Smooth muscle cell (in vitro differentiated cells): ENCODE measurements around the gene TENM3. TPM values are rescaled to one million over a fixed set of nuclear protein-coding genes. Genes with fewer than 3 reads are reported as not detected.

Experiments
- DNase-seq: peaks from one replicate; lab custom pipeline; 2025; ENCODE audit not compliant: unreplicated experiment; lab: John Stamatoyannopoulos, UW
- H2AFZ ChIP-seq: fragments of 200-600 bp; sonication (generic); 2 replicates; pipeline ENCODE4 v1.6.0; 2016; ENCODE audit warnings: antibody characterized with exemption, low read depth, mild to moderate bottlenecking
- H3F3A ChIP-seq: fragments of 200-600 bp; sonication (generic); 2 replicates; pipeline ENCODE4 v1.6.0; 2017; ENCODE audit warnings: antibody characterized with exemption, low read depth
- H3K27ac ChIP-seq: fragments of 200-600 bp; sonication (generic); 2 replicates; pipeline ENCODE4 v1.5.1; 2016; ENCODE audit warnings: low read depth, mild to moderate bottlenecking
- H3K27me3 ChIP-seq: fragments of 200-600 bp; sonication (generic); 2 replicates; pipeline ENCODE4 v1.6.1; 2016; ENCODE audit warnings: low read depth, mild to moderate bottlenecking
- H3K36me3 ChIP-seq: fragments of 200-600 bp; sonication (generic); 2 replicates; pipeline ENCODE4 v1.5.1; 2016; ENCODE audit warnings: low read depth
- H3K4me1 ChIP-seq: fragments of 200-600 bp; sonication (generic); 2 replicates; pipeline ENCODE4 v1.5.1; 2016; ENCODE audit warnings: low read depth
- H3K4me2 ChIP-seq: fragments of 200-600 bp; sonication (generic); 2 replicates; pipeline ENCODE4 v1.6.0; 2016; ENCODE audit warnings: mild to moderate bottlenecking
- H3K4me3 ChIP-seq: fragments of 200-600 bp; sonication (generic); 2 replicates; pipeline ENCODE4 v1.5.1; 2016; ENCODE audit warnings: mild to moderate bottlenecking
- H3K79me2 ChIP-seq: fragments of 200-600 bp; sonication (generic); 2 replicates; pipeline ENCODE4 v1.6.0; 2016; ENCODE audit warnings: low read depth, mild to moderate bottlenecking
- H3K9ac ChIP-seq: fragments of 200-600 bp; sonication (generic); 2 replicates; pipeline ENCODE4 v1.6.0; 2016; ENCODE audit warnings: low read depth
- H3K9me3 ChIP-seq: fragments of 200-600 bp; sonication (generic); replicated peaks from 2 replicates; pipeline ENCODE4 v1.5.1; 2016; ENCODE audit warnings: low read depth
- H4K20me1 ChIP-seq: fragments of 200-600 bp; sonication (generic); 2 replicates; pipeline ENCODE4 v1.6.0; 2016; ENCODE audit warnings: low read depth
- CTCF ChIP-seq: fragments of 200-600 bp; sonication (generic); IDR thresholded peaks from 2 replicates; pipeline ENCODE4 v1.5.1; 2017; ENCODE audit warnings: borderline replicate concordance, mild to moderate bottlenecking, antibody characterized with exemption; ENCODE audit not compliant: insufficient read depth, poor library complexity, severe bottlenecking
- WGBS: methylation state at CpG from one replicate; pipeline ENCODE4 v1.1.7; 2016; ENCODE audit warnings: low lambda C conversion rate; 5-methylcytosine and 5-hydroxymethylcytosine counted together
- polyA plus RNA-seq: library from polyadenylated mRNA; unstranded; fragments of >200 nt; fragmentation: Nextera tagmentation; extraction: Ambion mirVana; gene quantifications from 2 replicates; pipeline ENCODE4 v1.2.1, GENCODE V29; 2016
- total RNA-seq: library from RNA; depleted of rRNA; stranded (reverse); fragments of >200 nt; gene quantifications from 2 replicates; pipeline ENCODE4 v1.2.3, GENCODE V29; 2014

Gene TENM3
- total and polyA plus RNA-seq, 2 experiments from 2014 or later = 46.9 to 295 TPM

GRCh38 chr4:182828360-182829025 lies 585.3 kb downstream of the TENM3 start:
- Histone ChIP-seq H3K4me3 (no peak overlapping the region), H3K4me2 (no peak overlapping the region), H3F3A (no peaks in the 10 kb centered on the region), H2AFZ (no peak overlapping the region), H3K9me3 (no peaks in the 10 kb centered on the region), H3K4me1 (peaks cover 15% of the 10 kb centered on the region), H3K27ac (no peak overlapping the region), H3K36me3 (no peaks in the 10 kb centered on the region), H3K27me3 (peaks cover 17% of the 10 kb centered on the region), H4K20me1 (no peaks in the 10 kb centered on the region), H3K79me2 (no peaks in the 10 kb centered on the region), H3K9ac (no peak overlapping the region)
- TF ChIP-seq CTCF = no peak
- no peak for DNase-seq
- 85% methylated on average over 17 of the region's 17 CpGs for WGBS

- no peak overlapping the region for H3K9ac ChIP-seq
- H3K36me3 ChIP-seq = no peaks in the 10 kb centered on the region
- H3K4me2 ChIP-seq = no peak overlapping the region
- H2AFZ ChIP-seq = no peak overlapping the region
- WGBS = 93% methylated on average over 9 of the region's 9 CpGs
- H3K27ac ChIP-seq = no peak overlapping the region
- no peaks in the 10 kb centered on the region for H3K9me3 ChIP-seq
- no peaks in the 10 kb centered on the region for H3K79me2 ChIP-seq
- H3F3A ChIP-seq = no peaks in the 10 kb centered on the region
- peaks cover 15% of the 10 kb centered on the region for H3K4me1 ChIP-seq
- no peak for DNase-seq
- no peaks in the 10 kb centered on the region for H4K20me1 ChIP-seq
- H3K4me3 ChIP-seq = no peak overlapping the region
- no peak for TF ChIP-seq CTCF
- peaks cover 17% of the 10 kb centered on the region for H3K27me3 ChIP-seq
Measured at GRCh38 chr4:182829196-182829595, 586.0 kb downstream of the TENM3 start.

- Histone ChIP-seq H3K27me3 (peaks cover 24% of the 10 kb centered on the region), H3K79me2 (no peaks in the 10 kb centered on the region), H3K36me3 (no peaks in the 10 kb centered on the region), H3K4me3 (no peak overlapping the region), H3K4me1 (peaks cover 9% of the 10 kb centered on the region), H3F3A (no peaks in the 10 kb centered on the region), H4K20me1 (no peaks in the 10 kb centered on the region), H2AFZ (no peak overlapping the region), H3K9ac (no peak overlapping the region), H3K9me3 (no peaks in the 10 kb centered on the region), H3K4me2 (no peak overlapping the region), H3K27ac (no peak overlapping the region)
- TF ChIP-seq CTCF = no peak
- DNase-seq = no peak
- WGBS = 88% methylated on average over 3 of the region's 3 CpGs
Measured at GRCh38 chr4:182831376-182831775, 588.2 kb downstream of the TENM3 start.

DNA sequence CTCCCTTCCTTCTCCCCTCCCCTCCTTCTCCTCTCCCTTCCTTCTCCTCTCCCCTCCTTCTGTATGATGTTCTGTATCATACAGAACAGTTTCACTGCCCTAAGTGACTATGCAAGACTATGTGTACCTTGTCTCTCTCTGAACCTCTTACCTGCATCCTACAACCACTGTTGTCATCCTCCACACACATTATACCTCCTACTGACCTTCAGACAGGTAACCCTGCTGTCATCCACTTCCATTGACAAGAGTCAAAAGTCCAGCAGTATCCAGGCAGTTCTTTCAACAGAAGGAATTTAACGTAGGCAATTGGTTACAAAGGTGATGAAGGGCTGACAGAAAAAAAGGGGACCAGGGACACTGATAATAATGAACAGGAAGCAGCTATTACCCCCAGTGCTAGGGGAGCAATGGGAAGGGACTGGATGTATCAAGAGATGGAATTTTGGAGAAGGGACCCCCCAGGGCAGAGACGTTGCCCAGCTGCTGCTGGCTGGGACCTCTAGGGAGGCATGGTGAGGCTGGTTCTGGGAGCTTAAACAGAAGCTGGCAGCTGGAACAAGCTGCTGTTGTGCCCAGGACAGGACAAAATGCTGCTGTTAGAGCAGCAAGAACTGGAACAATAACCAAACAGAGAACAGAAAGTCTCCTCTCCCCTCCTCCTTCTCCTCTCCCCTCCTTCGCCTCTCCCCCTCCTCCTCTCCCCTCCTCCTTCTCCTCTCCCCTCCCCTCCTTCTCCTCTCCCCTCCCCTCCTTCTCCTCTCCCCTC lies 589.3 kb downstream of the TENM3 start:
- no peak overlapping the region for H3K9ac ChIP-seq
- H3K27ac ChIP-seq = no peak overlapping the region
- H3K36me3 ChIP-seq = no peaks in the 10 kb centered on the region
- H3K4me2 ChIP-seq = no peak overlapping the region
- no peaks in the 10 kb centered on the region for H3F3A ChIP-seq
- no peaks in the 10 kb centered on the region for H4K20me1 ChIP-seq
- no peaks in the 10 kb centered on the region for H3K9me3 ChIP-seq
- no peak for DNase-seq
- H2AFZ ChIP-seq = no peak overlapping the region
- WGBS = 69% methylated on average over 2 of the region's 3 CpGs
- no peaks in the 10 kb centered on the region for H3K79me2 ChIP-seq
- H3K27me3 ChIP-seq = peaks cover 24% of the 10 kb centered on the region
- no peak for TF ChIP-seq CTCF
- peaks cover 8% of the 10 kb centered on the region for H3K4me1 ChIP-seq
- no peak overlapping the region for H3K4me3 ChIP-seq
